ENCODE data around the gene SNX27. TPM values are rescaled to one million over a fixed set of nuclear protein-coding genes. Genes with fewer than 3 reads are reported as not detected.

The SNX27 gene
- total and polyA plus RNA-seq, 10 of the 15 experiments (the other 5 are each of a cell fraction or from before 2014, with no cell fraction given), result 3.8 to 21.8 (median 12.5) TPM

- TF ChIP-seq SRF (IDR thresholded peaks at IDR 0.05; ENCODE audit: low read depth in 2 of 2, low read length in 2 of 2), result no peak
- no peak for TF ChIP-seq E2F4 (IDR thresholded peaks at IDR 0.05; ENCODE audit: low read depth, low read length)
- TF ChIP-seq BCL3 (IDR thresholded peaks at IDR 0.05; ENCODE audit: borderline replicate concordance, insufficient read depth, low read depth, low read length, poor library complexity, severe bottlenecking), result no peak
- no peak for TF ChIP-seq MYC (IDR thresholded peaks at IDR 0.05; ENCODE audit: insufficient read depth, insufficient read length, insufficient replicate concordance, low read length, severe bottlenecking)
Measured at GRCh38 chr1:151711044-151711800, 99.4 kb downstream of the SNX27 start (continued).

- intact Hi-C loops (cut with micrococcal nuclease; ENCODE audit: unreplicated experiment) (loop anchor here (10.0 kb wide), 1 partner anchor 123 kb away; the partner anchor contains the start of genes C2CD4D and RORC), in situ Hi-C loops (cut with MboI) (no loop called here)
- FAIRE-seq (no peak), ATAC-seq (no peak), DNase-seq (ENCODE audit: low read depth, low spot score) (no peak)
- Histone ChIP-seq H3K9me3 (replicated peaks; ENCODE audit: control insufficient read depth, insufficient read depth, low read length) (no peaks in the 10 kb centered on the region), H3K27ac (ENCODE audit: control insufficient read depth, insufficient read depth) (no peak overlapping the region), H3K79me2 (ENCODE audit: control insufficient read depth, insufficient read depth, low read length) (no peaks in the 10 kb centered on the region), H4K20me1 (ENCODE audit: control insufficient read depth, insufficient read depth) (no peaks in the 10 kb centered on the region), H3K36me3 (ENCODE audit: control insufficient read depth in 2 of 2, insufficient read depth in 2 of 2, low read length in 1 of 2) (no peaks in the 10 kb centered on the region), H3K27me3 (replicated peaks in 1 of 2; ENCODE audit: control insufficient read depth in 2 of 2, insufficient read depth in 2 of 2, low read length in 1 of 2) (peaks cover 0 to 8% of the 10 kb centered on the region in 2 experiments; a peak in 2 of 4 replicates), H3K4me1 (ENCODE audit: control insufficient read depth, insufficient read depth, low read length) (no peaks in the 10 kb centered on the region), H2AFZ (ENCODE audit: control insufficient read depth, low read depth, low read length) (no peak overlapping the region), H3K4me3 (no peak overlapping the region), H3K4me2 (ENCODE audit: control insufficient read depth, insufficient read depth) (no peak overlapping the region), H3K9ac (ENCODE audit: control insufficient read depth, insufficient read depth, low read length) (no peak overlapping the region)
- RAD21 ChIA-PET (ENCODE audit: unreplicated experiment), result no interaction called here
- no TSS peak for BruUV-seq (replicated peaks)
- POLR2A ChIA-PET, result no interaction called here
- WGBS (ENCODE audit: insufficient coverage, insufficient replicate concordance, low lambda C conversion rate, missing lambda C conversion rate), result 27% methylated on average over 10 of the region's 10 CpGs
- CTCF ChIA-PET, result no interaction called here
- SMC1A ChIA-PET (ENCODE audit: uncharacterized antibody, unreplicated experiment), result no interaction called here
- TF ChIP-seq CHD1 (IDR thresholded peaks at IDR 0.05; ENCODE audit: low read depth, low read length) (no peak), TCF12 (IDR thresholded peaks at IDR 0.05; ENCODE audit: low read depth, low read length) (no peak), PBX3 (IDR thresholded peaks at IDR 0.05; ENCODE audit: insufficient replicate concordance, low read depth, low read length) (no peak), TAF1 (IDR thresholded peaks at IDR 0.05; ENCODE audit: borderline replicate concordance, low read depth, low read length) (no peak), SRF (IDR thresholded peaks at IDR 0.05; ENCODE audit: low read depth in 2 of 2, low read length in 2 of 2) (no peak), NR2F1 (conservative IDR thresholded peaks at IDR 0.05) (no peak), RFX5 (IDR thresholded peaks at IDR 0.05; ENCODE audit: low read depth, low read length) (no peak), USF2 (IDR thresholded peaks at IDR 0.05; ENCODE audit: borderline replicate concordance, low read depth, low read length) (no peak), HCFC1 (IDR thresholded peaks at IDR 0.05; ENCODE audit: low read length) (no peak), RB1 (IDR thresholded peaks at IDR 0.05; ENCODE audit: borderline replicate concordance) (no peak)
Measured at GRCh38 chr1:151711951-151712350, 100.1 kb downstream of the SNX27 start.
